MCF 10A (cell line): ENCODE measurements around the gene NAGK. TPM values are rescaled to one million over a fixed set of nuclear protein-coding genes. Genes with fewer than 3 reads are reported as not detected.
"Not testable (repeated sequence)": the region's sequence is repeated elsewhere in the genome, so short reads cannot be mapped to it uniquely, and the experiment has no call there.

Experiments used
- BruUV-seq: library from RNA; stranded (reverse); fragments of 400-500 nt; replicated peaks from 2 replicates; lab custom pipeline; 2021; lab: Mats Ljungman, UMichigan
- CTCF ChIA-PET: fragments of 300-600 bp; sonication (Branson Sonifier 250); formaldehyde crosslinking; extraction: SDS; loops from one replicate; lab custom pipeline; 2021; ENCODE audit warnings: antibody characterized with exemption, inconsistent platforms; lab: Yijun Ruan, JAX
- POLR2A ChIA-PET: fragments of 300-600, 350-650 bp; sonication (Branson Sonifier 250); formaldehyde crosslinking; extraction: SDS; loops from one replicate; lab custom pipeline; 2020; ENCODE audit warnings: antibody characterized with exemption, inconsistent platforms; lab: Yijun Ruan, JAX
- DNase-seq: peaks from one replicate; pipeline ENCODE4 v3.0.0-alpha.2; 2018; ENCODE audit not compliant: unreplicated experiment
- H3K27ac Mint-ChIP-seq: one replicate; pipeline ENCODE4 v1.8.0; 2022; ENCODE audit warnings: mild to moderate bottlenecking, low read depth, mixed read lengths; ENCODE audit not compliant: unreplicated experiment
- H3K27me3 Mint-ChIP-seq: one replicate; pipeline ENCODE4 v1.8.0; 2022; ENCODE audit warnings: mixed read lengths; ENCODE audit not compliant: insufficient read depth, unreplicated experiment
- H3K36me3 Mint-ChIP-seq: one replicate; pipeline ENCODE4 v1.8.0; 2022; ENCODE audit warnings: mild to moderate bottlenecking, moderate library complexity, mixed read lengths; ENCODE audit not compliant: insufficient read depth, unreplicated experiment
- H3K4me1 Mint-ChIP-seq: one replicate; pipeline ENCODE4 v1.8.0; 2022; ENCODE audit warnings: mixed read lengths; ENCODE audit not compliant: insufficient read depth, unreplicated experiment
- H3K4me3 Mint-ChIP-seq: one replicate; pipeline ENCODE4 v1.8.0; 2022; ENCODE audit warnings: mild to moderate bottlenecking, moderate library complexity, mixed read lengths; ENCODE audit not compliant: unreplicated experiment
- H3K9me3 Mint-ChIP-seq: one replicate; pipeline ENCODE4 v1.8.0; 2022; ENCODE audit warnings: mixed read lengths; ENCODE audit not compliant: unreplicated experiment
- CTCF ChIP-seq: fragments of 200-600 bp; IDR thresholded peaks from one replicate; pipeline ENCODE4 v1.8.0; 2022; ENCODE audit warnings: antibody characterized with exemption, mild to moderate bottlenecking; ENCODE audit not compliant: unreplicated experiment
- intact Hi-C: fragments of 100-400 bp; cut with micrococcal nuclease; formaldehyde crosslinking; loops from 2 replicates; pipeline ENCODE4 v1.14.1; 2022
- total RNA-seq: library from RNA; stranded (reverse); gene quantifications from 2 replicates; pipeline ENCODE4 v1.2.3, GENCODE V29; 2022

NAGK gene
- total RNA-seq, 1 experiment from 2014 or later = 30.9 TPM

DNA sequence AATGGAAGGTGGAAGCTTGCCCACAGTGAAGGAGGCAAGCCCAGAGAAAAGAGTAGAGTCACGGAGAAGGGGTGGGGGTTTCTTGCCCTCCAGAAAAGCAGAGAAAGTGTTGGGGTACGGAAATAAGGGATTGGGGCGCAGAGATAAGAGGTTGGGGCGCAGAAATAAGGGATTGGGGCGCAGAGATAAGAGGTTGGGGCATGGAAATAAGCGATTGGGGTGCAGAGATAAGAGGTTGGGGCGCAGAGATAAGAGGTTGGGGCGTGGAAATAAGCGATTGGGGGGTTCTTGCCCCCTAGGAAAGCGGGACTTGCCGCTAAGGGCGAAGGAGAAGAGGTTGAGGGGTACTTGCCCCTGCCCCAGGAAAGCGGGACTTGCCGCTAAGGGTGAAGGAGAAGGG lies 21.0 kb downstream of the NAGK start:
- peaks cover 11% of the 10 kb centered on the region for H3K4me1 Mint-ChIP-seq
- POLR2A ChIA-PET, CTCF ChIA-PET, H3K36me3 Mint-ChIP-seq, DNase-seq, intact Hi-C loops, H3K27ac Mint-ChIP-seq, H3K4me3 Mint-ChIP-seq, BruUV-seq, H3K9me3 Mint-ChIP-seq: not testable (repeated sequence)
- H3K27me3 Mint-ChIP-seq = peaks cover 41% of the 10 kb centered on the region

- H3K27me3 Mint-ChIP-seq = peaks cover 39% of the 10 kb centered on the region
- H3K4me3 Mint-ChIP-seq, intact Hi-C loops, H3K4me1 Mint-ChIP-seq, BruUV-seq, H3K9me3 Mint-ChIP-seq, DNase-seq, H3K36me3 Mint-ChIP-seq, H3K27ac Mint-ChIP-seq: not testable (repeated sequence)
- ChIA-PET POLR2A (interaction anchor here (1.6 kb wide), 1 partner anchor 23 kb away, joined by 3 read pairs; the partner anchor contains the start of gene NAGK), CTCF (interaction anchor here (0.8 to 1.4 kb wide), 3 partner anchors 8 to 91 kb away, joined by 3 to 4 read pairs (median 4); no protein-coding TSS in a partner anchor)
Measured at GRCh38 chr2:71091808-71092207, 23.4 kb downstream of the NAGK start.

DNA sequence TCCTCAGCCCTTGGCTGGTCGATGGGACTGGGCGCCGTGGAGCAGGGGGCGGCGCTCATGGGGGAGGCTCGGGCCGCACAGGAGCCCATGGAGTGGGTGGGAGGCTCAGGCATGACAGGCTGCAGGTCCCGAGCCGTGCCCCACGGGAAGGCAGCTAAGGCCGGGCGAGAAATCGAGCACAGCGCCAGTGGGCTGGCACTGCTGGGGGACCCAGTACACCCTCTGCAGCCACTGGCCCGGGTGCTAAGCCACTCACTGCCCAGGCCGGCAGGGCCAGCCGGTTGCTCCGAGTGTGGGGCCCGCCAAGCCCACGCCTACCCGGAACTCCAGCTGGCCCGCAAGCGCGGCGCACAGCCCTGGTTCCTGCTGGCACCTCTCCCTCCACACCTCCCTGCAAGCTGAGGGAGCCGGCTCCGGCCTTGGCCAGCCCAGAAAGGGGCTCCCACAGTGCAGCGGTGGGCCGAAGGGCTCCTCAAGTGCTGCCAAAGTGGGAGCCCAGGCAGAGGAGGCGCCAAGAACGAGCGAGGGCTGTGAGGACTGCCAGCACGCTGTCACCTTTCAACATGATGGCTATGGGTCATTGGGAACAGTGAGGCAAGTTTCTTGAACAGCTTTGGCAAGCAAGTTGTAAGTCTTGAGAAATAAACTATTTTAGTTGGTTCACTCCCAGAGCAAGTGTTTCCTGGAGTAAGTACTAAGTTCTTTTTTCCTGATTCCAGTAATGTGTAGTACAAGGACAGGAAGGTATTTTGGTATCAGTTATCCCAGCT lies 24.2 kb downstream of the NAGK start:
- H3K9me3 Mint-ChIP-seq, H3K4me3 Mint-ChIP-seq, BruUV-seq, H3K36me3 Mint-ChIP-seq, CTCF ChIA-PET, DNase-seq, H3K4me1 Mint-ChIP-seq, intact Hi-C loops, H3K27ac Mint-ChIP-seq, POLR2A ChIA-PET: not testable (repeated sequence)
- peaks cover 30% of the 10 kb centered on the region for H3K27me3 Mint-ChIP-seq

DNA sequence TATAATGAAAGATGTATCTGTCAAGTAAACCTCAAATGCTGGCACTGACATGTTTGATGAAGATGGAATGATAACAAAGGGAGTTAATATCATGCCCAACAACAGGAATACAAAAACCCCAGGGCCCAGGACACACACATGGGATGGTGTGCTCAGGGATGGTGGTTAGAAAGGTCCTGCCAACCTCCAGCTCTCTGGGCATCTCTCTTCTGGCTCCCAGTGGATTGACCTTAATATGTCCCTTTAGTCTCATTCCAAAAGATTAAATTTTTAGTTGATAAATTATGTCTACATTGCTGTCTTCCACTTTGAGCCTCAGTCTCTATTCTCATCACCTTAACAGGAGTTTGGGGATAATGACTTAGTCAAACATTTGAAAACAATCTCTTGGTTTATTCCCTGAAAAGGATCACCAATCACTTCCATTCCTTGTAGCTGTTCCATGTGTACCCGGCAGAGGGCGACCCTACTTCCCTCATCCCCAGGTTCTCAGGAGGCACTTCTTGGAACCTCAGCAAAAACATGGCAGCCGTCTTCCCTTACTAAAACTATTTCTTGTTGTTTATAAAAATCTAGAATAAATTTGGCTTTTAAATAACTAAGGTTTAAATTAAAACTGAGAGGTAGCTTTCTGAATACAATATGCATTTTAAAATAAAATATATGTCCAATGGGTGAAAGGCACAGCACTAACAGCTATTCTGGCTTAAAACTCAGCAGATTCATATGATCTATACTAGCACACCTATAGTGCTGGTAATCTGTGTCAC lies 31.9 kb downstream of the NAGK start:
- no peaks in the 10 kb centered on the region for H3K36me3 Mint-ChIP-seq
- H3K27me3 Mint-ChIP-seq = no peaks in the 10 kb centered on the region
- peak; percentile 75 for DNase-seq
- no peak overlapping the region for H3K27ac Mint-ChIP-seq
- no TSS peak for BruUV-seq
- peaks cover 8% of the 10 kb centered on the region for H3K9me3 Mint-ChIP-seq
- no peak overlapping the region for H3K4me3 Mint-ChIP-seq
- intact Hi-C loops = loop anchor here (1.0 kb wide), 2 partner anchors 55 to 91 kb away; no protein-coding TSS in a partner anchor
- ChIA-PET CTCF (interaction anchor here (0.6 to 4.4 kb wide), 14 partner anchors 9 to 446 kb away, joined by 3 to 30 read pairs (median 6); partner anchors contain the start of genes MCEE and MPHOSPH10), POLR2A (interaction anchor here (0.6 to 3.9 kb wide), 8 partner anchors 11 to 563 kb away, joined by 3 to 44 read pairs (median 4); partner anchors contain the start of genes MCEE, MPHOSPH10 and NAGK)
- TF ChIP-seq CTCF = peak; percentile 50
- peaks cover 11% of the 10 kb centered on the region for H3K4me1 Mint-ChIP-seq

- DNase-seq = peak; percentile 48
- ChIA-PET POLR2A (interaction anchor here (0.7 to 3.9 kb wide), 8 partner anchors 15 to 1207 kb away, joined by 3 to 44 read pairs (median 4); partner anchors contain the start of genes MCEE, MPHOSPH10 and NAGK), CTCF (interaction anchor here (1.0 to 4.4 kb wide), 4 partner anchors 10 to 100 kb away, joined by 3 to 30 read pairs (median 19); partner anchors contain the start of genes MCEE and MPHOSPH10)
Measured at GRCh38 chr2:71101656-71102055, 33.2 kb downstream of the NAGK start.

More at GRCh38 chr2:71101656-71102055, 33.2 kb downstream of the NAGK start:
- H3K36me3 Mint-ChIP-seq = no peaks in the 10 kb centered on the region
- no peak overlapping the region for H3K27ac Mint-ChIP-seq
- no peak overlapping the region for H3K4me3 Mint-ChIP-seq
- TF ChIP-seq CTCF = no peak
- H3K27me3 Mint-ChIP-seq = no peaks in the 10 kb centered on the region
- no TSS peak for BruUV-seq
- intact Hi-C loops = no loop called here
- peaks cover 11% of the 10 kb centered on the region for H3K4me1 Mint-ChIP-seq
- H3K9me3 Mint-ChIP-seq = peaks cover 15% of the 10 kb centered on the region
